Caki2 (cell line): ENCODE data around the gene NOS1AP. TPM values are rescaled to one million over a fixed set of nuclear protein-coding genes. Genes with fewer than 3 reads are reported as not detected.
"Not testable (repeated sequence)": the region's sequence is repeated elsewhere in the genome, so short reads cannot be mapped to it uniquely, and the experiment has no call there.

ENCODE experiments used
- DNase-seq: peaks from one replicate; pipeline ENCODE4 v3.0.0-alpha.2; 2015; ENCODE audit warnings: low read depth
- in situ Hi-C: cut with HindIII; loops from 2 replicates; pipeline ENCODE4 v1.10.0; 2016; ENCODE audit warnings: low sequenced_read_pairs, low pct_unique_long_range_greater_than_20kb, mixed read lengths
- total RNA-seq: library from RNA; depleted of rRNA; stranded (reverse); fragments of >200 nt; shearing (Covaris generic); gene quantifications from 2 replicates; pipeline ENCODE4 v1.2.3, GENCODE V29; 2014; ENCODE audit warnings: low replicate concordance

NOS1AP gene
- total RNA-seq, 1 experiment from 2014 or later: not detected

DNA sequence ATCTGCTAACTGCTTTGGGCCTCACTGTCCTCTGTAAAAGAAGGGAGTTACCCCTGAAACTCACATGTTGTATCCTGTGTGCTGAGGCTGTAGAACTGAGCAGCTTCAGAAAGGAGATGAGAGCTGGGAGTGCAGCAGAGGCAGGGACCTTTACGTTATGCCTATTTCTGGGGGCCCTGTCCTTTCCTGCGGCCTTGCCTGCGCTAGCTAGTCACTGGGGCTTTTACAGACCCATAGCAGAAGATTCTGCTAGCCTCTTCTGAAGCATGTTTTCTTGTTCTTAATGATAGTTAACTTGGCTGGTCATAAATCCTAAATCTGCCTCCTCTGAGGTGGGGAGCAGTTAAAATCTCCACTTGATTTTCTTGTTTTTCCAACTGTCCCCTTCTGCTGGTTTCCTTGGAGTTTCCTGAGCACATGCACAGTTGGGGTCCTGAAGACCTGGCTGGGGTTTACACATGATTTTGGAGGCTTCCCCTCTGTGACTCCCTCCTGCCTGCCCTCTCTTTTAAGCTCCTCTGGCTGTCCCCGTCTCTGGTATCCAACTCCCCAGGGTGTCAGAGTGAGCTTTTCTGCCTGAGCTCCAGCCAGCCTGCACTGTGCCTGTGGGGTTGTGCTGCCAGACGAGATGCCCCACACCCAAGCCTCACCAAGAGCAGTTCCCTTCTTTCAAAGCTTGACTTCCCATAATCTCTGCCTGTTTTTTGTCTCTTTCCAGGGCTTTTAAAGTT lies 76.6 kb downstream of the NOS1AP start:
- DNase-seq: no peak
- in situ Hi-C loops: no loop called here

DNA sequence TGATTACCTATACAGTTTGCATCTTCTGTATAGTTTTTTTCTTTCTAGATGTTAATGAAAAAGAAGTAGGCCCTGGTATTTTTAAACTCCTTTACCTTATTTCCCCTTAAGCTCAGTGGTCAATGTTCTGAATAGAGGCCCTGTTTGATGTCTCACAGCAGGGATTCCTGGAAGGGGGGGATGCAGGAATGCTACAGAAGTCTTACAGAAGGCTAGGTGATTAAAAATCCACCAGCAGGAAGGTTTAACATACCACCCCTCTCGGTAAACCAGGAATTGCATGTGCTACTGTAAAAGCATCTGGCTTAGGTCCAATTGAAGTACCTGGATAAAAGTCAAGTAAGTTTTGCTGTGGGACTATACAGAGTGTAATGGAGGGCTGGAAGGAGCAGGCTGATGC lies 78.3 kb downstream of the NOS1AP start:
- in situ Hi-C loops: no loop called here

DNA sequence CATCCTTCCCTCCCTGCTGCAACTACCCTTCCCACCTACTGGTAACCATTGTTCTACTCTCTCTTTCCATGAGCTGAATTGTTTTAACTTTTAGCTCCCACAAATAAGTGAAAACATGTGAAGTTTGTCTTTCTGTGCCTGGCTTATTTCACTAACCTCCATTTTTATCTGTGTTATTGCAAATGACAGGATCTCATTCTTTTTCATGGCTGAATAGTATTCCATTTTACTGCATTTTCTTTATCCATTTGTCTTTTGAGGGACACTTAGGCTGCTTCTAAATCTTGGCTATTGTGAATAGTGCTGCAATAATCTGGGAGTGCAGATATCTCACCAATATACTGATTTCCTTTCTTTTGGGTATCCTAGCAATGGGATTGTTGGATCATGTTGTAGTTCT lies 80.6 kb downstream of the NOS1AP start:
- in situ Hi-C loops: no loop called here
- DNase-seq: no peak

More for the DNA sequence above, 78.3 kb downstream of the NOS1AP start:
- no peak for DNase-seq

DNA sequence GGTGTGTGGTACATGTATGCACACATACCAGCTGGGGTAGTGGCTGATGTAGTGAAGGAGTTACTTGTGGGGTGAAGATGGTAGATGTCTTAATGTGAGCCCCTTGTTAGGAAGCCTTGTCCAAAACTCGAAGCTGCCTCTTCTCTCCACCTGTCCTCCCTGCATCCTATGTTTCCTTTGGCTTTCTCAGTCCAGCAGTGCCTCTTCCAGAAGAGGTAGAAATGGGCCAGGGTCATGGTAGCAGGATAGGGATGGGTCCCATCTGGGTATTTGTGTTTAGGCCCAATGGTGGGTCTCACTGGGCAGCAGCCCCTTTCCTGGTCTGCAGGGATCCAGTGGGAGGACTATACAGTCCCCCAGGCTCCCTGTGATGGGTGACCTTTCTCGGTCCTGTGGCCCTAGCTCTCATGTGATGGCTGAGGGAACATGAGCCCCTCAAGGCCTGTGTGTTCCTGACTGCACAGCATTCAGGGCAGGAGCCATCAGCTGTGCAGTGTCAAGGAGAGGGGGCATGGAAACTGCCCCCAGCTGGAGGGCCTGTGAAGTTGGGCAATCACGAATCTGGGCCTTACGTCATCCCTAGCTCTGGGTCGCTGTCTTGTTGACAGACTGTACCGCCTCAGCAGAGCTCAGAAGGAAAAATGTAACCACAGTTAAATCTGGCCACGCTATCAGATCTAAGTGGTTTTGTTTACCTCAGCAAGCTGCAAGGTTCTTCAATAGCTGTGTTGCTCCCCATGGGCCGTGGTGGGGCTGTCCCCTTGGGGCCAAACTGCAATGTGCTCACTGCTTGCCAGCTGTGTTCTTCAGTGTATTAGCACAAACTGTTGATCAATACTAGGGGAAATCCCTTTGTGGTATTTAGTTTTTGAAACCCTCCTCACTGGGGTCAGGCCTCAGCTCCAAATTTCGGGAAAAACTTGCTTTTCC lies 82.7 kb downstream of the NOS1AP start:
- in situ Hi-C loops: no loop called here
- DNase-seq: no peak

DNA sequence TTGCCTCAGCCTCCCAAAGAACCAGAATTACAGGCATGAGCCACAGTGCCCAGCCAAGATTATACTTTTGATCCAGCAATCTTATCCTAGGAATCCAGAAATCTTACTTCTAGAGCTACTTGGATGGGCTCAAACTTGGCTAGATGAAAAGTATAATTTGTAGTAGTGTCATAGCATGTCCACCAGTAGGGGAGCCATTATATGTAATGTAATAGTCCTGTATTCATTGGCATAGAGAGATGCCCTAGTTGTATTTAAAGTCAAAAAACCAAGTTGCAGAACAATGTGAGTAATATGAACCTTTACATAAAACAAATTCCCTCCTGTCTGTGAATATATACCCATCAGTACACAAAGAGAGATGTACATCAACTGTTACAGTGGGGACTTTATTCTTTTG lies 83.9 kb downstream of the NOS1AP start:
- in situ Hi-C loops: no loop called here
- DNase-seq: no peak

DNA sequence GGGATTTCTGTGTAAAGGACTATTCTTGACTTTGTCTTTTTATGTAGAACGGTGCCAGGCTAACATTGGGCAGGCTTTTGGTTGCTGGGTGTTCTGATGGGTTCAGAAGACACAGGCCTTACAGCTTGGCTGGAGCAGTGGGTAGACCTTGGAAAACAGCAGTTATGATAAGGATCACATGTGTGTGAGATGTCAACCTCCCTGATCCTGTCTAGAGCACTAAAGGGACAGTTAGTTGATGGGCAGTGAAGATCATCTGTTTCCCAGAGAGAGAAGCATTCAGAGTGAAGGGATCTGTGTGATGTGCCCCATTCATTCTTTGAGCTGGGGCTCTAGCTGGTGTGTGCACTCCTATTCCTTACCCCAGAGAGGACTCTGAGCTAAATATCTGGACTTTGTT lies 88.0 kb downstream of the NOS1AP start:
- in situ Hi-C loops: no loop called here

DNA sequence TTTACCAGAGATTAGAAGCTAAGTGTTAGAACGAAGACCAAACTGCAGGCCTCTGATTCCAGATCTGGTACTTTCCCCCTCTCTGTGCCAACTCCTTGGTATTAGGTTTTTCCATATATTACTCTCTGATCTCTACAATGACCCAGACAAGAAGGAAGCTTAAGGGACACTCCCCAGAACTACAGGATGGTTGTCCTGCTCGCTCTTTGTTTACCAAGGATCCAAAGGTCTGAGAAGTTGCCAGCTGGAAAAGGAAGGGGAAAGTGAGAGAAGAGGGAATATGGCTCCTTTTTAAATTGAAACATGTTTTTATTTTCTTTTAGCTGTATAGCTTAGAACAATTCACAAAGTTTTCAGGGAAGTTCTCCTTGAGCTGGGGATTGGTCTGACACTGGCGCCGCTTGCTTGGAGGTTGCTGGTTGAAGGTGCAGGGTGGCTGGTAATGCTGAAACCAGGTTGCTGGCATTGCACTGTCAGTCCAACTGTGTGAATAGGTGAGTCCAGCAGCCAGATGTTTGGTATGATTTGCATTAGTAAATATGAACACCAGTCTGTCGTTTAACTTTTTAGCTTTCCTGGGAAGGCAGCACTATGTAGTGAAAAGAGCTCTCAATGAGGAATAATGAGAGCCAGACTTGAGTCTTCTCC lies 89.3 kb downstream of the NOS1AP start:
- no peak for DNase-seq
- in situ Hi-C loops: no loop called here

More for the DNA sequence above, 88.0 kb downstream of the NOS1AP start:
- DNase-seq: no peak

DNA sequence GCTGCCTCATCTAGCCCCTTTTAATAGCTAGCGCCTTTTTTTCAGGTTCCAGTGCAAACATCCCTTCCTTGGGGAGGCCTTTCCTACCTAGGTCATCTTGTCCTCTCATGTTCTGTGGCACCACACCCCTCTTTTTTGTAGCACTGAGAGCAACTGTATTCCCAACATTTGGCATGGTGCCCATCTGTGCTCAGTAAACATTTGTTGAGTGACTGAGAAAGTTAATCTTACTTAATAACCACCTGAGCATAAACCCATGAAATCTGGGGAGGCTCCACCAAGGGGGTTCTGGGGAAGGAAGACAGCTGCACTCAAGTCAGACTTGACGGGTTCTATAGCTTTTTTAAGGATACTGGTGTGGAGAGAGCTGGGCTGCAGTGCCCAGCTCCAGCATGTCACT lies 90.0 kb downstream of the NOS1AP start:
- no peak for DNase-seq
- in situ Hi-C loops: no loop called here

DNA sequence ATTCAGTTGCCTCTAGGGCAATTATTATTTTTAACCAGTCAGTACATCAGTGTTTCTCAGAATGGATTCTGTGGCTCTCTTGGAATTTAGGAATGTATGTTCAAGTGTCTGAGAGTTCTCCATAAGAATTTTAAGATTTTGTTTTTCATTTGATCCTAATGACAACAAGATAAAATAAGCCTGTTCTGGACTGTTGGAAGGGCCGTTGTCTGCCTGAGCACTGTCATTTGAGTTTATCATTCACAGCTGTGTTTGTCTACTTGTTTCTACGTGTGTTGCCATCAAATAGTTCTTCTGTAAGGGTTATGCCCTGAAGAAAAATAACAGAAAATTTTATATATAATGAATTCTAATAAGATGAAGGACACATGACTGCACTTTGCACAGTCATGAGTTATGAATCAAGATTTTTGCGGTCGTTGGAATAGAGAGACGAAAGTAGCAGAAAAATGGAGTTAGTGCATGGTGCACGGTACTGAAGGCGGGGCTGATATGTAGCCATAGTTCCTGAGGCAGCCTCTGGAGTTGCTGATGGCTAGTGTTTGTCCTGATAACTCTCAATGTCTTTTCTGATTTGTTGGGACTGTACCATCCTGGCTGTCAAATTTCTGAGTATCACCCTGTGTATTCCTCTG lies 92.5 kb downstream of the NOS1AP start:
- no peak for DNase-seq
- in situ Hi-C loops: no loop called here

DNA sequence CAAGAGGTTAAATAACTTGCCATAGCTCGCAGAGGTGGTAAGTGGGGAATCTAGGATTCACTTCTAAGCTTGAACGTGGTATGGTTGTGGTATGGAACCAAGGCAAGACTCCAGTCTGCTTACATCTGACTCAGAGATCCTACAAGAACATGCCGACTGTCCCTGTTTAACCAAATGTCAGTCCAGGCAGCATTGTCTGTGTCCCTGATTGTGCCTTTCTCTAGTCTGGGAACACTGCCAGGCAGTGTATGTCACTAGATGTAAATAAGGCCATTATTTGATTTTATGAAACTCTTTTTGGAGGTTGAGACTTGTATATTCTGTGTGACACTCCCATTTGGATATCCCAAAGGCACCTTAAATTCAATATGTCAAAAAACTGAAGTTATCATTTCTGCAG lies 96.0 kb downstream of the NOS1AP start:
- in situ Hi-C loops: no loop called here
- no peak for DNase-seq

DNA sequence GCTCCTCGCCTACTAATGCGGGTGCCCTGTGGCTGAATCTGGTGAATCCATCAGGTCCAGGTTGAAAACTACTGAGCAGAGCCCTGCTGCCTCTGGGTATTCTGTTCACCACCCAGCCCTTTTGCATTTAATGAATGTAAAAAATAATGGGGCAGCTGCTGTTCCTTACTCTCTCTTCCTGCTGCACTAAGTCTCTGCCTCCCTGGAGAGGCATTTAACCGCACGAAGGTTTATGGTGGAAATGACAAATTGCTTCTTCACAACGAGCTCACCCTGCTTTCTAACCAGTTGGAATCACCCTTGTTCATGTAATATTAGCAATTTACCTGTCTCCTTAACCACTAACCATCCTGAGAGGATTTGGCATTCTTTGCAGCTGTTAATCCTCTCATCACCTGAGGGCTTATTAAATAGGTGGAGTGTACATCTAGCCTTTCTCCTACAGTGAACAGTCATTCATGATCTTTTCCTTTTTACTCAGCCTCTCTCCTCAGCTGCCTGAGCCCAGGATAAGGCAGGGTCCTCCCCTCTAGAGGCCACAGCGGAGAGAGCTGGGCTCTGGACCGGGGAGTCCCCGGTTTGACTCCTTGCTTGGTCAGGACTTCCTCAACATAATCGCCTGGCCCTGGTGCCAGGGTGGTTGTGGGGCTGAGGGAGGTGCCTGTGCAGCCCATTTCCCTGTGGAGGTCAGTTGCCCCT lies 97.6 kb downstream of the NOS1AP start:
- in situ Hi-C loops: no loop called here
- DNase-seq: no peak

DNA sequence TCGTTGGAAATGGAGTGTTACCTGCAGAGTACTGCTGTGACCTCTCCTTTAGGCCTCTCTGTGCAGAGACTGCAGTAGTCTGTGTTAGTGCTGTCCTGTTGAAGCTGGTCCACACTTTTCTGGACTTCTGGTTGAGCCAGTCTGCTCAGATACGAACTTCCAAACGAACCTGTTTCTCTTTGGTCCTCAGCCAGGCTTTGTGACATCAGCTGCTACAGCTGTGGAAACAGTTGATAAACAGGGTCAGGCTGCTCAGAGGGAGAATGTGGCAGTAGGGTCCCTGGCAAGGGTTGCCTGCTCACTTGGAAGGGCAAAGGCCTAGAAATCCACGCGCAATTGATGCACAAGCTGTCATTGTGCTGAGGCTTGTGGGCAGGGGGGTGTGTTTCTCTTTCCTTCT lies 98.8 kb downstream of the NOS1AP start:
- no peak for DNase-seq
- in situ Hi-C loops: no loop called here

DNA sequence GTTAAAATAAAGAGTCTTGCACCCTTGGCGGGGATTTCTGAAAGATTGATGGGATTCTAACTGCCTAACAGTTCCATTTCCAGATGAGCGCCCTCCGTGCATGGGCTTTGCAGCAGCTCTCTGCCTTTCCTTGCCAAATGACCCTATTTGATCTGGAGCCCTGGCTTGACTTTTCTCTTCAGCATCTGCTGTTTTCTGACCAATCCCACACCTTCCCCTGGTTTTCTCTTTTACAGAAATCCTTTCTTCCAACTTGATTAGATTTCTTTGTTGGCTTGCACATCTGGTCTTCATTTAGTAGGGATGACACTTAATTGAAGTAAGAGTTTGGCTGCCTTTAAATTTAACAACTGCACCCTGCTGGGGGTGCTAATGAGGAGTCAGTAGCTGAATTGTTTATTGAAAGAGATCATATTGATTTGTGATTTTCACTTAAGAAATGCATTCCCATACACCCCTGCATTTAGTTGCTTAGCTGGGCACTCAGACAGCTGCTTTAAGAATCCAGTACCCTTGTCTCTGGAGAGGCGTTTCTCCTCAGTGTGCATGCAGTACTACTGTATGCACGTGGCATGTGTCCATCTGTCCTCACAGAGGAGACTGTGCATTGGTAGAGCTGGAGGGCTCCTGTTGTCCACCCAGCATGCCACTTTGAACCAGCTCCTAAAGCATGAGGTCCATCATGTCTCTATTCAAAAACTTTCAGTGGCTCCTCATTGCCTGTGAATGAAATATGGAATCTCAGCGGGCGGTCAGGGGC lies 99.7 kb downstream of the NOS1AP start:
- in situ Hi-C loops: no loop called here
- no peak for DNase-seq

DNA sequence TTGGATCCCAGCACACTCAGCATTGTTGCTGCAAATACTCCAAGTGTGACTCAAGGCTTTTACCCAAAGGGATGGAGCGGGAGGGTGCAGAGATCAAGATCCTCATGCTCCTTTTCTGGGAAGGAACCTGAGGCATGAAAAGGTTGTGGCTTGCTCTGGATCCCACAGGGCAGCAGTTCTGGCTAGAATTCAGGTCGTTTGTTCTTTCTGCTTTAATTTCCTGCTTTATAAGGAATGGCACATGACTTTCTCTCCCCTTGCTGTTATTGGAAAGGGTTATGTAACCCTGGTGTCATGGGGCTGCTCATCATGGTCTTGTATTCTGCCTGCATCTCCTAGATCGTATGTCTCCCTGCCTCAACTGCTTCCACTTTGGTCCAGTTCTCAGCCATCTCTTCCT lies 101.6 kb downstream of the NOS1AP start:
- DNase-seq: no peak
- in situ Hi-C loops: no loop called here

DNA sequence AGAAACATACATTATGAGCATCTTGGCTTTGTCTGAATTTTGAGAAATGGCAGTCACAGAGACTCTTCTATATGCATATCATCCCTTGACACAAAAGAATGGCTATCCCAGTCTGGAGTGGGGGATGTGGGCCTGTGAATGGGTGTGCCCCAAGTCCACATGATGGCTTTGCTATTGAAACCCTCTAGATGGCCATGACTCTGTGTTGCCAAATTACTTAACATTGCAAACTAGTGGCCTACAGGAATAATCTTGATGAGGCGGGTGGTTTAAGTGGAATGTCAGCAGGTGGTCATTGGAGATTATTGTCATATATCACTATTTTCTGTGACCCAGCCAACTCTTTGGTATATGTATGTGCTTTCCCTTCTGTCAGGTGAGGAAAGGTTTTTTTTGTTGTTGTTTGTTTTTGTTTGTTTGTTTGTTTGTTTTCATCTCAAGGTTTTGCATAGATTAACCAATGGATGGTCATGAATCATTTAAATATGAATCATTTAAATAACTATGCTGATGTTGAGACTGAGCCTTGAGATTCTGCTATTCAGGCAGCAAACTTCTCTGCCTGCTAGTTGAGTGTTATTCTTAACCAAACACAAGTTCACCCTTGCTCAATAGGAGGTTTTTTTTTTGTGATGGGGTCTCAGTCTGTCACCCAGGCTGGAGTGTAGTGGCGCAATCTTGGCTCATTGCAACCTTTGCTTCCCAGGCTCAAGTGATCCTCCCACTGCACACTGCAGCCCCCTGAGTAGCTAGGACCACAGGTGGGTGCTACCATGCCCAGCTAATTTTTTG lies 103.0 kb downstream of the NOS1AP start:
- DNase-seq: no peak
- in situ Hi-C loops: no loop called here

DNA sequence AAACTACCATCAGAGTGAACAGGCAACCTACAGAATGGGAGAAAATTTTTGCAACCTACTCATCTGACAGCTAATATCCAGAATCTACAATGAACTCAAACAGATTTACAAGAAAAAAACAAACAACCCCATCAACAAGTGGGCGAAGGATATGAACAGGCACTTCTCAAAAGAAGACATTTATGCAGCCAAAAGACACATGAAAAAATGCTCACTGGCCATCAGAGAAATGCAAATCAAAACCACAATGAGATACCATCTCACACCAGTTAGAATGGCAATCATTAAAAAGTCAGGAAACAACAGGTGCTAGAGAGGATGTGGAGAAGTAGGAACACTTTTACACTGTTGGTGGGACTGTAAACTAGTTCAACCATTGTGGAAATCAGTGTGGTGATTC lies 104.1 kb downstream of the NOS1AP start:
- in situ Hi-C loops, DNase-seq: not testable (repeated sequence)

DNA sequence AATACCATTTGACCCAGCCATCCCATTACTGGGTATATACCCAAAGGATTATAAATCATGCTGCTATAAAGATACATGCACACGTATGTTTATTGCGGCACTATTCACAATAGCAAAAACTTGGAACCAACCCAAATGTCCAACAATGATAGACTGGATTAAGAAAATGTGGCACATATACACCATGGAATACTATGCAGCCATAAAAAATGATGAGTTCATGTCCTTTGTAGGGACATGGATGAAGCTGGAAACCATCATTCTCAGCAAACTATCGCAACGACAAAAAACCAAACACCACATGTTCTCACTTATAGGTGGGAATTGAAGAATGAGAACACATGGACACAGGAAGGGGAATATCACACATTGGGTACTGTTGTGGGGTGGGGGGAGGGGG lies 104.5 kb downstream of the NOS1AP start:
- in situ Hi-C loops, DNase-seq: not testable (repeated sequence)
